GM12892 (cell line): ENCODE measurements around the gene SFI1.

ENCODE experiments used
- POLR2A ChIP-seq: IDR thresholded peaks from 2 replicates; pipeline ENCODE4 v1.6.1; 2011; ENCODE audit warnings: low read depth, low read length, control low read depth
- TAF1 ChIP-seq: IDR thresholded peaks from 2 replicates; pipeline ENCODE4 v1.6.1; 2011; ENCODE audit warnings: low read depth, mild to moderate bottlenecking, control low read depth, low read length, borderline replicate concordance

GRCh38 chr22:31561238-31561887 is 65.0 kb downstream of the SFI1 start:
- no peak for TF ChIP-seq TAF1
- TF ChIP-seq POLR2A = no peak
